ENCODE measurements around the gene RANBP9.

RANBP9 gene

GRCh38 chr6:13741365-13741764 is 29.7 kb upstream of the RANBP9 start:
- no peak for DNase-seq (ENCODE audit: low read depth)
- TF ChIP-seq CTCF (IDR thresholded peaks at IDR 0.05; ENCODE audit: low read depth, low read length, missing control alignments) = no peak
- in situ Hi-C loops (cut with HindIII; ENCODE audit: low sequenced_read_pairs) = no loop called here
- H3K4me3 ChIP-seq (ENCODE audit: low read depth, low read length) = no peak overlapping the region

GRCh38 chr6:13735031-13735430 is 23.4 kb upstream of the RANBP9 start:
- no peak for DNase-seq (ENCODE audit: low read depth)
- in situ Hi-C loops (cut with HindIII; ENCODE audit: low sequenced_read_pairs) = no loop called here
- no peak overlapping the region for H3K4me3 ChIP-seq (ENCODE audit: low read depth, low read length)
- no peak for TF ChIP-seq CTCF (IDR thresholded peaks at IDR 0.05; ENCODE audit: low read depth, low read length, missing control alignments)

- in situ Hi-C loops (cut with HindIII; ENCODE audit: low sequenced_read_pairs) = no loop called here
- DNase-seq (ENCODE audit: low read depth) = peak; percentile 84
- H3K4me3 ChIP-seq (ENCODE audit: low read depth, low read length) = peak overlapping the region; percentile 4
- TF ChIP-seq CTCF (IDR thresholded peaks at IDR 0.05; ENCODE audit: low read depth, low read length, missing control alignments) = no peak
Measured at GRCh38 chr6:13733178-13733887, 21.7 kb upstream of the RANBP9 start.

- DNase-seq (ENCODE audit: low read depth) = no peak
- in situ Hi-C loops (cut with HindIII; ENCODE audit: low sequenced_read_pairs) = no loop called here
- no peak for TF ChIP-seq CTCF (IDR thresholded peaks at IDR 0.05; ENCODE audit: low read depth, low read length, missing control alignments)
- no peak overlapping the region for H3K4me3 ChIP-seq (ENCODE audit: low read depth, low read length)
Measured at GRCh38 chr6:13730704-13731103, 19.1 kb upstream of the RANBP9 start.

GRCh38 chr6:13729891-13730290 is 18.3 kb upstream of the RANBP9 start:
- no peak for TF ChIP-seq CTCF (IDR thresholded peaks at IDR 0.05; ENCODE audit: low read depth, low read length, missing control alignments)
- DNase-seq (ENCODE audit: low read depth) = no peak
- no peak overlapping the region for H3K4me3 ChIP-seq (ENCODE audit: low read depth, low read length)
- in situ Hi-C loops (cut with HindIII; ENCODE audit: low sequenced_read_pairs) = no loop called here

- no peak for TF ChIP-seq CTCF (IDR thresholded peaks at IDR 0.05; ENCODE audit: low read depth, low read length, missing control alignments)
- no peak overlapping the region for H3K4me3 ChIP-seq (ENCODE audit: low read depth, low read length)
- in situ Hi-C loops (cut with HindIII; ENCODE audit: low sequenced_read_pairs) = no loop called here
- no peak for DNase-seq (ENCODE audit: low read depth)
Measured at GRCh38 chr6:13725570-13725969, 13.9 kb upstream of the RANBP9 start.

Measured in astrocyte of the cerebellum (primary cell).